Tibial nerve (tissue), 4 donors: ENCODE data around the gene CYP2A6.
"Not testable (repeated sequence)": the region's sequence is repeated elsewhere in the genome, so short reads cannot be mapped to it uniquely, and the experiment has no call there.

Experiments used
- CTCF ChIP-seq, 5 experiments: fragments of 200-600 bp in 3 of 5; fragments of 450-650 bp in 2 of 5; sonication (generic) in 3 of 5; IDR thresholded peaks; one replicate each; pipeline ENCODE4 v1.5.1; 2016 to 2019; ENCODE audit warnings: antibody characterized with exemption in 5 of 5, mild to moderate bottlenecking in 3 of 5, moderate library complexity in 2 of 5
- EP300 ChIP-seq, 2 donors: sonication (generic); formaldehyde crosslinking; IDR thresholded peaks; one replicate each; pipeline ENCODE4 v1.6.1; 2017; ENCODE audit warnings: antibody characterized with exemption in 2 of 2, mild to moderate bottlenecking in 1 of 2
- POLR2A ChIP-seq, 2 donors: fragments of 450-650 bp; IDR thresholded peaks; one replicate each; pipeline ENCODE4 v1.6.1; 2017; ENCODE audit warnings: antibody characterized with exemption in 2 of 2, mild to moderate bottlenecking in 2 of 2, moderate library complexity in 2 of 2

- TF ChIP-seq CTCF, POLR2A, EP300 (IDR thresholded peaks at IDR 0.05): not testable (repeated sequence)
Observed at GRCh38 chr19:40812571-40812970, 37.7 kb downstream of the CYP2A6 start.
